Ovary (tissue), 3 donors: ENCODE data around the gene HRAS.

Source experiments
- CTCF ChIP-seq, 3 donors: fragments of 450-650 bp in 2 of 3; fragments of 200-600 bp in 1 of 3; IDR thresholded peaks; one replicate each; pipeline versions ENCODE4 v1.5.1 to v1.8.0; 2016 to 2022; ENCODE audit warnings: antibody characterized with exemption in 3 of 3, mild to moderate bottlenecking in 1 of 3
- EP300 ChIP-seq: sonication (generic); formaldehyde crosslinking; IDR thresholded peaks from one replicate; pipeline ENCODE4 v1.6.1; 2017; ENCODE audit warnings: antibody characterized with exemption
- POLR2A ChIP-seq: fragments of 450-650 bp; IDR thresholded peaks from one replicate; pipeline ENCODE4 v1.6.1; 2017; ENCODE audit warnings: antibody characterized with exemption, mild to moderate bottlenecking, moderate library complexity
- donor health status: DM: no; HTN: no; CAD: no.

GRCh38 chr11:514606-515005 is 20.8 kb downstream of the HRAS start:
- no peak for TF ChIP-seq POLR2A
- TF ChIP-seq CTCF (IDR thresholded peaks at IDR 0.05) = no peak
- no peak for TF ChIP-seq EP300
